HG03460 (cell line): ENCODE results near the gene USP22.

Source experiments
- ATAC-seq: cut with Tn5 transposase; IDR thresholded peaks from one replicate; pipeline ENCODE4 v1.9.1; 2021; ENCODE audit not compliant: unreplicated experiment

The USP22 gene

DNA sequence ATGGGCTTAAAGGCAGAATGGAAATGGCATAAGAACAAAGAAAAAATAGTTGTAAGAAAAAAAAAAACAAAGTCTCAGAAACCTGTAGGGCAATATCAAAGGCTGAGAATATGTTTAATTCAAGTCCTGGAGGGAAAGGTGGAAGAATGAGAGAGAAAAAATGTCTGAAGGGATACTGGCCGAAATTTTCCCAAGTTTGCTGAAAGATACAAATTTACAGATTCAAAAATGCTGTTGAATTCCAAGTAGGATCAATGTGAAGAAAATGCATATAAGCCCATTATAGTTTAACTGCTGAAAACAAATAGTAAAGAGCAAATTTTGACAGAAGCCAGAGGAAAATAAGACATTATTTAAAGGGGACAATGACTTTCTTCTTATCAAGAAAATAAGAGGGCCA is 6.6 kb upstream of the USP22 start:
- no peak for ATAC-seq

DNA sequence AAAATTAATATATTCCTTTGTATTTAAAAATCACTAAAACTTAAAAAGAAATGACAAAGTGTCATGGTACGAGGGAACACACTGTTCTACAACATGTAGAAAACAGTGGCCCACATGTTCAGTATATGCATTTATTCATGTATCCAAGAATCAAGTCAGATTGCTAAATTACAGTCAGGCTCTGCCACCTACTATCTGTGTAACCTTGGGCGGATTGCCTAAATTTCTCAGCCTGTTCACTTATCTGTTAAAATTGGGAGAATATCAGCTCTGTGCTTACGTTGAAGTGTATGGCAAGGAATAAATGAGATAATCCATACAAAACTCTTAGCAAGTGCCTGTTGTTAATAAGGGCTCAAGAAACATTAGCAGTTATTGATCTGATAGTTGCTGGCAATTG is 3.4 kb upstream of the USP22 start:
- ATAC-seq = no peak

DNA sequence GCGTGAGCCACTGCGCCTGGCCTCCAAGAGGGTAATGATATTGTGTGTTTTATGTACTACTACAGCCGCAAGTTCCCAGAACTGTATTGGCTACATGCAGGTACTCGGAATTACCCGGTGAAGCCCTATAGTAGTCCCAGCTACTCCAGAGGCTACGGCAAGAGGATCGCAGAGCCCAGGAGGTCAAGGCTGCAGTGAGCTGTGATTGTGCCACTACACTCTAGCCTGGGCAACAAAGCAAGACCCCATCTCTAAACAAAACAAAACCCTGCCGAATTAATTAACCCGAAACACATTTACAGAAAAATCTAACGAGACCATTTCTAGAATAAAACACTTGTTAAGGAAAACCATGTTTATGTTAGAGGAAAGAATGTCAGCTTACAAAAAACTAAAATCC is 2.2 kb upstream of the USP22 start:
- no peak for ATAC-seq

DNA sequence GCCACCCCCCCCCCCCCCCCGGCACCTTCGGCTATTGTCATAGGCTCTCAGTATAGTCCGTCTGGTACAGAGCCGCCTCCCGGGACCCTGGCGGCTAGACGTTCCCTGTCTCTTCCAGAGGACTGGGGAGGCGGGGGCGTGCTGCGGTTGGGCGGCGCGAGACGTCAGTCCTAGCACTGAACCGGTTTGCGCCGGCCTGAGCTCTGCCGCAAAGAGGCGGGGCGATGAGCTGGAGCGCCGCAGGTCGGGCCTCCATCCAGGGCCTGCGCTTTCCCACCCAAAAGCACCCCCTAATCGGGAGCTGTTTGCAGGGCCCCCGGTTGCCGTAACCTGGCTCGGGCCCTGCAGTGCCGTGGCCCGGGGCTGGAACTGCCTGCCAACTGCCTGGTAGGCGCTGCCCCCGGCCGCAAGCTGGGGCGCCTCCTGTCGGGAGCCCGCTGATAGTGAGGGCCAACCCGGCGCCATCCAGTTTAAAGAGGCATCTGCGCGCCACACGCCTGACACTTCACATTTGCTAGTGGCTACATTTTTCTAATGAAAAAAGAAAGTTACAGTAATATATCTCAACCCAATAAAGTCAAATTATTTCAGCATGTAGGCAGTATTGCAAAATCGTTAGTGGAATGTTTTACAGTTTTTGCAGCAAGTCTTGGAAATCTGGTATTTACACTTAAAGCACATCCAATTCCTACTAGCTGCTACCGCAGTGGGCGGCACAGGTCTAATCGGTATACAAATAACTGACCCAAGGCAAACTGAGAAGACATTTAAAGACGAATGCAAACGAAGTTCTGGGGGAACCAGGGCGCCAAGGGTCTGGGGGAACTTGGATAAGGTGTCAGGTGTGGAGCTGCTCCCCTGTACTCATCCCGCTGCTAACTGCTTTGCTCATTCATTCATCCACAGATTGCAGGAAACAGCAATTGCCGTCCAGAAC is 753 bp upstream of the USP22 start:
- peak; percentile 84 for ATAC-seq

DNA sequence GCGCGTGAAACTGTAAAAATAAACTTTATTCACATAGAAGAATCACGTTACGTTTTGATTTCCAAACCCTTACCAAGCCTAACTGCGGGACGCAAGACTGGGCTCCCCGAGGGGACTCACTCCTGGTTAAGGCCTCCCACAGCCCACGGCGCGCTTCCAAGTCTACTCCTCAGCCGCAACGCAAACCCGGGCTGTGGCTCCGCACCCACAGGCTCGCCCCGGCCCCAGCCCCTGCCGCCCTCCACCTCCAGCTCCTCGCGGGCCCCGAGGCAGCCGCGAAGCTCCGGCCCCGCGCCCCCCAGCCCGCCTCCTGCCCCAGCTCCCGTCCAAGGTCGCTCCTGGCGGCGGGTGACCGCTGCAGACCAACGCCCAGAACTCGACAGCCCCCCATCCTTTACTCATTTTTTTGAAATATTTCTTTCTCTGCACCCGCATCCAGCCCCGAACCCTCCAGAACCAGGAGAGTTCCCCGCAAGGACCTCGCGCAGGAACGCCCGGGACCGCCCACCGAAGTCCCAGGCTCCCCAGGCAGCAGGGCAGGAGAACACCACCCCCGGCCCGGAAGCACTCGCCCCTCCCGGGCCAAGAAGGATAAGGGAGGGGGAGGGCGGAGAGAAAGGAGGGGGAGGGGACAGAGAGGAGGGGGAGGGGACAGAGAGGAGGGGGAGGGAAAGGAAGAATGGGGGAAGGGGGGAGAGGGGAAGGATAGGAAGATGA is 912 bp downstream of the USP22 start:
- peak; percentile 24 for ATAC-seq

DNA sequence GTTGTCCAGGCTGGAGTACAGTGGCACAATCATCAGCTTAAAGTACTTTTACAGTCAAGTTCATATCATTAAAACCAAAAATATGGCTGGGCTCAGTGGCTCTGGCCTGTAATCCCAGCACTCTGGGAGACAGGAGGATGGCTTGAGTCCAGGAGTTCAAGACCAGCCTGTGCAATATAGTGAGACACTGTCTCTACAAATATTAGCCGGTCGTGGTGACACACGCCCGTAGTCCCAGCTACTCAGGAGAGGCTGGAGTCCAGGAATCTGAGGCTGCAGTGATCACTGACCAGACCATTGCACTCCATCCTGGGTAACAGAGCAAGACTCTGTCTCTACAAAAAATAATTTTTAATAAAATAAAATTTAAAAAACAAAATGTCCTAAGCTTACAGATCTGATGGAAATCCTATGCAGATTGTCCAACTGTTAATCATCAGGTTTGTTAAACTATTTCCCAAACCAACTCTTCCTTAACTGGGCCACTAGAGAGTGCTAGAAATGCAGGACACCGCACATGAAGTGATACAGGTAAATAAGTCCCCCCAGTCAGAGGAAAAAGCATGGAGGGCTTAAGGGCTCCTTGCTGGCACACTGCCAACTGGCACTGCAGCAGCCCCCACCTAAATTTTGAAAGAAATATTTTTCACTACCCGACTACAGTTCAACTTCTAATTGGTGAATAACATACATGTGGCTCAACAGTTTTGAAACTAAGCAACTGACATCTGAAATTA is 2.8 kb downstream of the USP22 start:
- no peak for ATAC-seq

DNA sequence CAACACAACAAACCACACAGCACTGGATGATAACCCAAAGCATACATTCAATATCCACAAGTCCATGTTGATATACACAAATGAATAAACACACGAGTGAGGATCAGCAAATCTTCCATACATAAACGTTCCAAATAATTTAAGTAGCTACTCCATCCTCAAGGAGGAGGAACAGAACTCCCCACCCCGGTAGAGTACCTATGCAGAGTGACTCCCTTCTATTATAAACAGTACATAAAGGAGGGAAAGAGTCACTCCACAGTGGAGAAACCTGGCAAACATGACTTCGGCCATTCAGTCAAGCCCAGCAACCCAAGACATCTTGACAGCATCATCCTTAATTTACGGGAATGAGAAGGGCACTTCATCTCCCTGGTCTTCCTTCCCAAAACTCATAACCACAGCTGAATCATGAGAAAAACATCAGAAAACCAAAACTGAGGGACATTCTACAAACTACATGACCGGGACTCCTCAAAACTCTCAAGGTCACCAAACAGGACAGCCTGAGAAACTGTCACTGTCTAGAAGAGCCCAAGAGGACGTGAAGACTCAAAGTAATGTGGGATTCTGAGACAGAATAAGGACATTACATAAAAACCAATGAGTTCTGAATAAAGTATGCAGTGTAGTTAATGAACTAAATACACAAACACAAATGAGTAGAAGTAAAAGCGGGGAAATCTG is 5.6 kb downstream of the USP22 start:
- ATAC-seq = no peak

DNA sequence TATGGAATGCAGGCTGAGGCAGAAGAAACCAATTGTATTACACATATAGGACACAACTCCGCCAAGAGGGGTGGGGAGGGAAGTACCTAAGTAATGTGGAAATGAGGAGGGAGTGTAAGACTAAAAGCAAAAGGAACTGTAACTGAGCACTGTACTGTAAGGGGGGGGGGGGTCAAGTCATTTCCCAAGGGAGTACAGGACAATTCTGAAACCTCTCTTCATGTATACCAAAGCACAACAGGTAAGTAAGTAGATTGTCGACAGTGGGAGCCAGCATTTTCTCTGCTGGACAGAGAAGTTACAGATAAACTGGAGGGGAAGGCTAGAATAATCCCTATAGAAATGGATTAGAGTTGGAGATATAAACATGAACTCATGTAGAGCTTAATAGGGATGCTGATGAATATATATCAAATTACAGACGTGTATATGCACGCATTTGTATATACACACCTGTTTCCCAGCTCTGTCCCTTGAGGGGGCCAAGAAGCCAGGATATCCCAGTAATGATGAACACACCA is 6.4 kb downstream of the USP22 start:
- no peak for ATAC-seq

DNA sequence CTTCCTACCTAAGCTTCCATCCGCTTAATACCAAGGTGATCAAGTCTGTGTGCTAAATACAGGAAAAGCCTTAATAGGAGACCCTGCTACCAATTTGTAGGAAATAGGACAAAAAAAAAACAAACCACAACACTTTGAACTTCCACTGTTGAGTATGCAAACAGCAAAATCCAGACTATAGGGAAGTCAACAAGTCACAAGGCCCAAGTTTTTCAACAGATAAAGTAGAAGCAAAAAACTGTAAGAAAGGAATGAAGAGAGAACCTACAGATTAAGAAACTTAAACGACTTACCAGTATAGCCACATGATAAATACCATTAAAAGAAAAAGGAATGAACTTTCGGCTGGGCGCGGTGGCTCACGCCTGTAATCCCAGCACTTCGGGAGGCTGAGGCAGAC is 7.4 kb downstream of the USP22 start:
- no peak for ATAC-seq

DNA sequence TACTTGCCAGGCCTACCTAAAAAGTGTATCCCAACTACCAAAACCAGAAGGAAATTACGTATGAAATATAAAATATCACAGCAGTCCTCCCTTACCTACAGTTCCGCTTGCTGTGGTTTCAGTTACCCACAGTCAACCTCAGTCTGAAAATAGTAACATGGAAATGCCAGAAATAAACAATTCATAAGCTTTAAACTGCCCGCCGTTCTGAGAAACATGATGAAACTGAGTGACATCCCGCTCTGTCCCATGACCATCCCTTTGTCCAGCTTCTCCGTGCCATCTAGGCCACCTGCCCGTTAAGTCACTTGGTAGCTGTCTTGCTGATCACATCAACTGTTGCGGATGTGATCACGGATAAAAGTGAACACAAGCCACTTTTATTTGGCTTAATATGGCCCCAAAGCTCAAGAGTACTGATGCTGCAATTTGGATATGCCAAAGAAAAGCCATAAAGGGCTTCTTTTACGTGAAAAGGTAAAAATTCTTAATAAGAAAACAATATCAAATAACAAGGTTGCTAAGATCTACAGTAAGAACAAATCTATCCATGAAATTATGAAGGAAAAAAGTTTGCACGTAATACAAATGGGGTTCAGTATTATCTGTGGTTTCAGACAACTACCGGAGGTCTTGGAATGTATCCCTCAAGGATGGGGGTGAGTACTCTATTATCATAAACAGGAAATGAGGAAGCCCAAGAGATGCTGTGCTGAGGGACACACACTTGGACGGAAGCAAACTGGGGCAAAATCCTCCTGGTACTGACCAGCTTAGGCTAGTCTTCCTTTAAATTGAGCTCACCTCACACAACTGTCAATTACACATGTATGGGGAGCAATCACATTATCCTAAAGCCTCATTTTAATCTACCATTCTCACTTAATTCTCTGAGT is 8.2 kb downstream of the USP22 start:
- peak; percentile 75 for ATAC-seq

DNA sequence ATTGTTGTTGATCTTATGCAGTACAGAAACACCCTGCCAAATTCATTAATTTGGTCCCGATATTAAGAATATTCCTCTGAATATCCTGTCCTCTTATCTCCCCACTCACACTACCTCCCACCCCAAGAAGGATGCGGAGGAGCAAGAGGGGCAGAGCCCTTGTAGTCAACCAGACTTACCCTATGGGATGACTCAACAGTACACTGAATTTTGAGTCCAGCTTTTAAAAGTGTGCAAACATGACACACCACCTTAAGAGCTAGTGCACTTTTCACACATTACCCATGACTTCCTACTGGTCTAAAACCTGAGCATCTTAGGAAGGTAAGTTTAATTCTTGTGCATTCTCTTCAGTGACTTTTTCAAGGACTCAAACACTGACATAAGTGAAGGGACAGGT is 9.5 kb downstream of the USP22 start:
- no peak for ATAC-seq

DNA sequence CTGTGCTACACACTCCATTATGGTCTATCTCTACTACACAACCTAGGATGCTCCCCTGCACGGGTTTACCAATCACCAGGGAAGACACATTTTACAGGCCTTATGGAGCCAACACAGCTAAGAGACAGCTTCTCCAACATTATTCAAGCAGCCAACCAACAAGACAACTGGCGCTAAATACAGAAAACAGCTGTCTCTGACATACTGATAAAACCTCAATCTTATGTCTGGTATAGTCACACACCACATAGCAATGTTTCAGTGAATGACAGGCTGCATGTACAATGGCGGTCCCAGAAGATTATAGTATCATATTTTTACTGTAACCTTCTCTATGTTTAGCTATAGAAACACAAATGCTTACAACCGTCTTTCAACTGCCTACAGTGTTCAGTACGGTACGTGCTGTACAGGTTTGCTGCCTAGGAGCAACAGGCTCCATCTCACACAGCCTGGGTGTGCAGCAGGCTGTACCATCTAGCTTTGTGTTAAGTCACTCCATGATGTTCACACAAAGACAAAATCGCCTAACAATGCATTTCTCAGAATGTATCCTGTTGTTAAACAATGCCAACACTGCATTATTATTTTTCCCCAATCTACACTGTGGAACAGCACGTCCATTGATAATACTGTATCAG is 10.9 kb downstream of the USP22 start:
- ATAC-seq = no peak

DNA sequence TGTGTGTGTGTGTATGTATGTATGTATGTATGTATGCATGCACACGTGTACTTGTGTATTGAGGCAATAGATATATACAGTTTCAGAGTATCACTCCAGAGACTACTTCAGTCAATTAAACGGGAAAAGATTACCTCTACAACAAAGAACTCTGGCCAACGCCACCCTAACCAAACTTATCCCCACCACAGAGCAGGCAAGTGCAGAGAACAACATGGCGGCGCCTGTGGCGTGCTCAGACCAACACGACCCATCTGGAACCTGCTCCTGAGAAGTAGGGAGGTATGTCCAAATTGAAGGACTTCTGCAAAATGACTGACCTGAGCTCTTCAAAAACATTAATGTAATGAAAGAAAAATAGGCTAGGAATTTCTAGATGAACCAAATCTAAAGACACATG is 12.4 kb downstream of the USP22 start:
- no peak for ATAC-seq

DNA sequence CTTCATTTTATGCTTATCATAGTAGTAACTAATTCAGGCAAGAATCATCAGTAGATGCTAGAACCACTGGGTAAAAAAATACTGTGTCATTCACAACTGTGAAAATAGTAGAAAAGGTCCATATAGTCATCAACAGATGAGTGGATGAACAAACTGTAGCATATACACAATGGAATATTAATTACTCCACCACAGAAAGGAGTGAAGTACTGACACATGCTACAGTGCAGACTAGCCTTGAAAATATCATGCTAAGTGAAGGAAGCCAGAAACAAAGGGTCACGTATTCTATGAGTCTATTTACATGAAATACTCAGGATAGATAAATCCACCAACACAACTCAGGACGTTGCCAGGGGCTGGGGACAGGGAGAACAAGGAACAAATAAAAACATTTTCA is 13.3 kb downstream of the USP22 start:
- ATAC-seq = no peak

DNA sequence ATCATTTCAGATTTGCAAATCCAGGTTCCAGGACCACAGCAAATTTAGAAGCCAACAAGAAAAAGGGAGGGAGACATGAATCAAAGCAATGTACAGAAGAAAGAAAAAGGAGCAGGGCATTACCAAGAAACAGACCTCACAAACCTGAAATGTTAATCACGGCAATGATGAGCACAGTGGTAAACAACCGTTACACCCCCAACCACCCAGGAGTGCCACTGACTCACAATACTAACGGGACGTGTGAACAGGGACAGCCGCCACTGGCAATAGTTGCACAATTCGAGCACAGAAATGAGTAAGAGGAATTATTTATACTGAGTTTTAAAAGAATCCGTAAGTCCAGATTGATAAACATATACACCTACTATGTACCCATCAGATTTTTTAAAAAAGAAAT is 13.8 kb downstream of the USP22 start:
- no peak for ATAC-seq

DNA sequence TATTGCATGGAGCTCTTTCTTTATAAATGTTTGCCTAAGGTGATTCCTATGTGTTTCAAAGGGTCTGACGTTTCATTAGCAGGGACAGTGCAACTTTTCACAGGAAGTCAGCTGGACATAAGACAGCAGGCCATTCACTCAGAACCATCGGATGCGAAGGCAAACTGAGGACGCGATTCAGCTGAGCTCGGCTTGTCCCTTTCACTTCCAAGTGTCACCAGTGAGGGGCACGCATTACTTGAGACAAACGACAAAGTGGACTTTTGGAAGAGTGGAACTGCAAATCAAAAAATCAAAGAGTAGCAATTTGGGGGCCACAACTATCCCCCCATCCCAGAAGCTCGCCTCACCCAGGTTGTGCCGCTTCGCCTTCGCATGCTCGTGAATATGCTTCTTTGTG is 14.6 kb downstream of the USP22 start:
- no peak for ATAC-seq

DNA sequence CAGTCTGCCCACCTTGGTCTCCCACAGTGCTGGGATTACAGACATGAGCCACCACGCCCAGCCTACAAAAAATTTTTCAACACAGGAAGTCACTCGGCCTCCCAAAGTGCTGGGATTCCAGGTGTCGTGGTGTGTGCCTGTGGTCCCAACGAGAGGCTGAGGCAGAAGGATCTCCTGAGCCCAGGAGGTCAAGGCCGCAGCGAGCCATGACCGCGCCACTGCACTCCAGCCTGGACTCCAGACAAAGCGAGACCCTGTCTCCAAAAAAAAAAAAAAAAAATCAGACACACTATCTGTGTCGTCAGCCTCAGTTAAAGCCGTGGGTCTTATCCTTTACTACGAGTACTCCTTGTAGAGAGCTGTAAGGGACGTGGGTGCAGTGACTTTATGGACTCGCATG is 15.8 kb downstream of the USP22 start:
- ATAC-seq = no peak

DNA sequence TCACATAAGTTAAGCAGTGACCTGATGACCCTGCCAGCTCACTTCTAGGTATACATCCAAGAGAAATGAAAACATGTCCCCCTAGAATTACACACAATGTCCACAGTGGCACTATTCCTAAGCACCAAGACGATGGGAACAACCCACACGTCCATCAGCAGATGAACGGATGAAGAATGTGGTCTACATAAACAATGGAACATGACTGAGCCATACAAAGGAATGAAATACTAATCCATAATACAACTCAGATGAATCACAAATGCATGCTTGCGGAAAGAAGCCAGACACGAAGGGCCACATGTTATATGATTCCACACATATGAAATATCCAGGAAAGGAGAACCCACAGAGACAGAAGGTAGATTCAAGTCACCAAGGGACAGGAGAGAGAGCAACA is 17.4 kb downstream of the USP22 start:
- no peak for ATAC-seq

DNA sequence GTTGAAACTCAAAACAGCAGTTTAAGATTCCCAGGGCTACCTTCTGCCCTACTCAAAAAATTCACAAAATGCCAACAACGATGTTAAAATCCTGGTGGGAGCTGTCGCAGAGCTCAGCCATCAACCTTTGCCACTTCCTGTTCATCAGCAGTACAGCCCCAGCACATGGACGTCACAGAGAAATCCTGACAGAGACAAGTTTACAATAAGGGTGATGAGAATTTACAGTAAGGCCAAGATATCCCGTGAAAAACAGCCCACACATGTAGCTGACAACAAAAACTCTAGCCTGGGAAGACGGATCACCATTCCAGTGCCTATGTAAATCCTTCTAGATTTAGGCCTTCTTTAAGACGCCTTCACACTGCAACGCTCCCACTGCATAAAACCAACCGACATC is 18.8 kb downstream of the USP22 start:
- ATAC-seq = no peak
